Measurements from ENCODE around the gene PLCB1. TPM values are rescaled to one million over a fixed set of nuclear protein-coding genes. Genes with fewer than 3 reads are reported as not detected.

Gene PLCB1
- total RNA-seq, 4 donors from 2014 or later, result 72.9 to 115 (median 76.3) TPM

DNA sequence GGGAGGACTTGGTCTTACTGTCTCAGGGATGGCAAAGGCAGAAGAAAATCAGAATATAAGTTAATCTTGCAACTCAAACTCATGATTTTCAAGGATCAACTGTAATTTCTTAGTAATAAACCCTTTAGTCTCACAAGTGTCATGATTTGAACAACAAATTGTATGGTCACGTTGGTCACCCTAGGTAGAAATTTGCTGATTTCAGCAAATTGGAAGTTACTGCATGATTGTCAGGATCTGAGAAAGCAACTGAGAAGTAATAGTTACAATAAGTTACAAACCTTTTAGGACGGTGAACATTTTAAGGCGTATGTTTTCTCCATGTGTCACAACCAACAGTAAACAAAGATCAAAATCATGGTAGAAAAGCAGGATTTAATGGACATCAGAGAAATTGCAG lies 375.2 kb downstream of the PLCB1 start:
- no peaks in the 10 kb centered on the region for H3K36me3 ChIP-seq
- intact Hi-C loops (cut with DNase I), result no loop called here
- no peak for DNase-seq (ENCODE audit: extremely low spot score)
- no peaks in the 10 kb centered on the region for H3K9me3 ChIP-seq
- H3K4me3 ChIP-seq, result no peak overlapping the region
- WGBS, result 88% methylated on average over 3 of the region's 3 CpGs
- no peaks in the 10 kb centered on the region for H3K27me3 ChIP-seq
- TF ChIP-seq EP300 (IDR thresholded peaks at IDR 0.05), result no peak
- TF ChIP-seq POLR2AphosphoS5 (IDR thresholded peaks at IDR 0.05), result no peak
- TF ChIP-seq POLR2A (IDR thresholded peaks at IDR 0.05; ENCODE audit: low read depth), result no peak
- TF ChIP-seq, protein P1, sequence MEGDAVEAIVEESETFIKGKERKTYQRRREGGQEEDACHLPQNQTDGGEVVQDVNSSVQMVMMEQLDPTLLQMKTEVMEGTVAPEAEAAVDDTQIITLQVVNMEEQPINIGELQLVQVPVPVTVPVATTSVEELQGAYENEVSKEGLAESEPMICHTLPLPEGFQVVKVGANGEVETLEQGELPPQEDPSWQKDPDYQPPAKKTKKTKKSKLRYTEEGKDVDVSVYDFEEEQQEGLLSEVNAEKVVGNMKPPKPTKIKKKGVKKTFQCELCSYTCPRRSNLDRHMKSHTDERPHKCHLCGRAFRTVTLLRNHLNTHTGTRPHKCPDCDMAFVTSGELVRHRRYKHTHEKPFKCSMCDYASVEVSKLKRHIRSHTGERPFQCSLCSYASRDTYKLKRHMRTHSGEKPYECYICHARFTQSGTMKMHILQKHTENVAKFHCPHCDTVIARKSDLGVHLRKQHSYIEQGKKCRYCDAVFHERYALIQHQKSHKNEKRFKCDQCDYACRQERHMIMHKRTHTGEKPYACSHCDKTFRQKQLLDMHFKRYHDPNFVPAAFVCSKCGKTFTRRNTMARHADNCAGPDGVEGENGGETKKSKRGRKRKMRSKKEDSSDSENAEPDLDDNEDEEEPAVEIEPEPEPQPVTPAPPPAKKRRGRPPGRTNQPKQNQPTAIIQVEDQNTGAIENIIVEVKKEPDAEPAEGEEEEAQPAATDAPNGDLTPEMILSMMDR (IDR thresholded peaks at IDR 0.05), result no peak
- peaks cover 0 to 8% (median 6%) of the 10 kb centered on the region in 4 donors for H3K4me1 ChIP-seq
- H3K27ac ChIP-seq (replicated peaks in 1 of 4), result no peak overlapping the region

DNA sequence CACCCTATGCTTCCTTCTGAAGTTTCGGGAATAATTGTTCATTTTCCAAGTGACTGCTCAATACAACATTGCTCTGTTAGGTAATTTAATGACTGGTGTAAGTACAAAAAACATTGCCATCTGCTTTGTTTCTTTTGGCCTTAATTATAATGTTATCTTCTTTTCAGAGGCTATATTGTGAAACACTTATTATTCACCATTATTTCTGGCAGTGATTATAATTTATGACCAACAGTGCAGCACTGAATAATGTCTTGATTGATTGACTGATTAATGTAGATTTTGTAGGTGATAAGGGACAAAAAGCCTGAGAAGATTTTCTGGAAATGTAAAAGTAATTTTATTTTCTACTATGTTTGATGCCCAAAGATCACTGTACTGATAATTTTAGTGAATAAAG lies 377.7 kb downstream of the PLCB1 start:
- Histone ChIP-seq H3K36me3 (no peaks in the 10 kb centered on the region), H3K4me3 (no peak overlapping the region), H3K9me3 (no peaks in the 10 kb centered on the region), H3K27me3 (no peaks in the 10 kb centered on the region), H3K27ac (replicated peaks in 1 of 4) (no peak overlapping the region), H3K4me1 (peaks cover 0 to 8% (median 6%) of the 10 kb centered on the region in 4 donors)
- WGBS, result 85% methylated on average over 1 of the region's 1 CpG
- intact Hi-C loops (cut with DNase I), result no loop called here
- DNase-seq (ENCODE audit: extremely low spot score), result no peak
- TF ChIP-seq POLR2AphosphoS5 (IDR thresholded peaks at IDR 0.05) (no peak), EP300 (IDR thresholded peaks at IDR 0.05) (no peak), POLR2A (IDR thresholded peaks at IDR 0.05; ENCODE audit: low read depth) (no peak)
- TF ChIP-seq, protein P1 (IDR thresholded peaks at IDR 0.05), result no peak

DNA sequence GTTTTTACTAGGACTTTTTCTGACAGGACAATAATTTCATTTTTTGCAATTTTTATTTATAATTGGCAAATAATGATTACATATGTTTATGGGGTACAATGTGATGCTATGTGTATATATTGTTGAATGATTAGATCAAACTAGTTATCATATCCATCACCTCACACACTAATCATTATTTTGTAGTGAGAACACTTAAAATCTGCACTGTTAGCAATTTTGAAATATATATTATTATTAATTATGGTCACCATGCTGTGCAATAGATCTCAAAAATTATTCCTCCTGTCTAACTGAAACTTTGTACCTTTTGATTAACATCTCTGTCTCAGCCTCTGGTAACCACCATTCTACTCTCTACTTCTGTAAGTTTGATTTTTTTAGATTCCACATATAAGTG lies 378.7 kb downstream of the PLCB1 start:
- H3K36me3 ChIP-seq, result no peaks in the 10 kb centered on the region
- TF ChIP-seq, protein P1 (IDR thresholded peaks at IDR 0.05), result no peak
- TF ChIP-seq EP300 (IDR thresholded peaks at IDR 0.05) (no peak), POLR2AphosphoS5 (IDR thresholded peaks at IDR 0.05) (no peak), POLR2A (IDR thresholded peaks at IDR 0.05; ENCODE audit: low read depth) (no peak)
- H3K4me1 ChIP-seq, result peaks cover 0 to 8% (median 4%) of the 10 kb centered on the region in 4 donors
- H3K27ac ChIP-seq (replicated peaks in 1 of 4), result no peak overlapping the region
- no peaks in the 10 kb centered on the region for H3K9me3 ChIP-seq
- H3K27me3 ChIP-seq, result no peaks in the 10 kb centered on the region
- DNase-seq (ENCODE audit: extremely low spot score), result no peak
- intact Hi-C loops (cut with DNase I), result no loop called here
- no peak overlapping the region for H3K4me3 ChIP-seq

DNA sequence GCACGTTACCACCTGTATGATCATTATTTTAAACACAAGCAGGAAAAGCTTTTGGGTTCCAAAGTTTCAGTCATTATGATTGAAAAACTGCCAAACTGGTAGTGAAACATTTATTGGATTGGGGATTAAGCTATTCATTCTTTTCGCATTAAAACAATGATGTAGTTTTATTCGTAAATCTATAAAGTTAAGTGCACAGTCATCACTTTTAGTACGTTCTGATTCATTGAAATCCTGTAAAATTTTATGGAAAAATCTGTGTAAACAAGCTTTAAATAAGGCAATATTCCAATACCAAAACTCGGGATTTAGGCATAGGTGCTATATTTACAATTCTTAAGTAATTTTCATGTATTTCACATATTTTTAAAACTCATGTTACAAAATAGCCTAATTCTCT lies 379.9 kb downstream of the PLCB1 start:
- H3K4me3 ChIP-seq, result no peak overlapping the region
- 91% methylated on average over 5 of the region's 5 CpGs for WGBS

DNA sequence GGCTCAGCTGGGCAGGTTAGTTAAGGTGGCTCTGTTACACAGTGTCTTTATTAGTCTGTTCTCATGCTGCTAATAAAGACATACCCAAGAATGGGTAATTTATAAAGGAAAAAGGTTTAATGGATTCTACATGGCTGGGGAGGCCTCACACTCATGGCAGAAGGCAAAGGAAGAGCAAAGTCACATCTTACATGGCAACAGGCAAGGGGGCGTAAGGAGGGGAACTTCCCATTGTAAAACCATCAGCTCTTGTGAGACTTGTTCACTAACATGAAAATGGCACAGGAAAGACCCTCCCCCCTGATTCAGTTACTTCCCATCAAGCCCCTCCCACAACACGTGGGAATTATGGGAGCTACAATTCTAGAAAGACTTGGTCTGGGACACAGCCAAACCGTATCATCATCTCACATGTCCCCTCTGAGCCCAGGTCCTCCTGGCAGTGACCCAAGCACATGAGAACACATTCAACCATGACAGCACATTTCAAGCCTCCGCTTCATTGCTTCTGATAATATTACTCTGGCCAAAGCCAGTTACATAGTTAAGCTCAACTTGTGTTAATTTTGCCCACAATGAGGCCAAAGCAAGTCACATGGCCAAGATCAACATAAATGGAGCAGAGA lies 383.9 kb downstream of the PLCB1 start:
- DNase-seq (ENCODE audit: extremely low spot score), result no peak
- intact Hi-C loops (cut with DNase I), result no loop called here
- no peak overlapping the region for H3K27ac ChIP-seq (replicated peaks in 1 of 4)
- no peaks in the 10 kb centered on the region for H3K4me1 ChIP-seq
- H3K36me3 ChIP-seq, result no peaks in the 10 kb centered on the region
- WGBS, result 96% methylated on average over 4 of the region's 4 CpGs
- no peak for TF ChIP-seq EP300 (IDR thresholded peaks at IDR 0.05)
- TF ChIP-seq, protein P1 (IDR thresholded peaks at IDR 0.05), result no peak
- no peak for TF ChIP-seq POLR2A (IDR thresholded peaks at IDR 0.05; ENCODE audit: low read depth)
- TF ChIP-seq POLR2AphosphoS5 (IDR thresholded peaks at IDR 0.05), result no peak
- H3K9me3 ChIP-seq, result no peaks in the 10 kb centered on the region
- no peak overlapping the region for H3K4me3 ChIP-seq
- no peaks in the 10 kb centered on the region for H3K27me3 ChIP-seq

More for the DNA sequence above, 379.9 kb downstream of the PLCB1 start:
- no peaks in the 10 kb centered on the region for H3K9me3 ChIP-seq
- H3K36me3 ChIP-seq, result no peaks in the 10 kb centered on the region
- DNase-seq (ENCODE audit: extremely low spot score), result no peak
- no peak for TF ChIP-seq EP300 (IDR thresholded peaks at IDR 0.05)
- H3K4me1 ChIP-seq, result peaks cover 0 to 8% (median 4%) of the 10 kb centered on the region in 4 donors
- intact Hi-C loops (cut with DNase I), result no loop called here
- no peak overlapping the region for H3K27ac ChIP-seq (replicated peaks in 1 of 4)
- H3K27me3 ChIP-seq, result no peaks in the 10 kb centered on the region

Data from esophagus muscularis mucosa (tissue), 4 donors.